Measurements from ENCODE around the gene SPATA19. TPM values are rescaled to one million over a fixed set of nuclear protein-coding genes. Genes with fewer than 3 reads are reported as not detected.

Gene SPATA19
- total RNA-seq, 3 donors from 2014 or later (not counting 1 experiment from before 2014, with no cell fraction given) = not detected

DNA sequence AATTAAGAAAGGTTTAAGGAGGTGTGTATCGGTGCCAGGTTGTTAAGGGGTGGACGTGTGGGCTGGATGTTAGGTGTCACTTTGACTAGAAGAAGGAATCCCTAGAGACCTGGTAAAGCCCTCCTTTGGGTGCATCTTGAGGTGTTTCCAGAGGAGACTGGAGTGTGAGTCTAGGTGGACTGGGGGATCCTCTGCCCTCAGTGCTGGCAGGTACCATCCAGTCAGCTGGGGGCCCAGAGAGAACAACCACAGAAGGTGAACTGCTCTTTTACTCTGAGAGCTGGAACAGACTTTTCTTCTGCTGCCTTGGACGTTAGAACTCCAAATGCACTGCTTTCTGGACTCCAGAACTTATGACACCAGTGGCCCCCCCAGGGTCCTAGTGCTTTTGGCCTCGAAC, 44.0 kb downstream of the SPATA19 start:
- Histone ChIP-seq H3K9me3 (ENCODE audit: control insufficient read depth, insufficient read depth, low read length) (peaks cover 3% of the 10 kb centered on the region), H3K27me3 (ENCODE audit: control insufficient read depth, insufficient read depth, low read length) (no peaks in the 10 kb centered on the region), H3K4me3 (ENCODE audit: low read length) (no peak overlapping the region), H3K36me3 (ENCODE audit: control insufficient read depth, insufficient read depth, low read length) (no peaks in the 10 kb centered on the region), H3K4me1 (ENCODE audit: control insufficient read depth, insufficient read depth, low read length) (no peaks in the 10 kb centered on the region), H3K27ac (ENCODE audit: low read length) (no peak overlapping the region)
- WGBS (ENCODE audit: insufficient coverage) = 78% methylated on average over 4 of the region's 4 CpGs
- Mint-ChIP-seq H3K9me3 (no peaks in the 10 kb centered on the region), H3K4me1 (no peaks in the 10 kb centered on the region), H3K4me3 (no peak overlapping the region), H3K27me3 (ENCODE audit: low read depth in 2 of 2) (no peaks in the 10 kb centered on the region), H3K27ac (no peak overlapping the region), H3K36me3 (no peaks in the 10 kb centered on the region)
- intact Hi-C loops (cut with micrococcal nuclease) = no loop called here
- TF ChIP-seq, protein P1, sequence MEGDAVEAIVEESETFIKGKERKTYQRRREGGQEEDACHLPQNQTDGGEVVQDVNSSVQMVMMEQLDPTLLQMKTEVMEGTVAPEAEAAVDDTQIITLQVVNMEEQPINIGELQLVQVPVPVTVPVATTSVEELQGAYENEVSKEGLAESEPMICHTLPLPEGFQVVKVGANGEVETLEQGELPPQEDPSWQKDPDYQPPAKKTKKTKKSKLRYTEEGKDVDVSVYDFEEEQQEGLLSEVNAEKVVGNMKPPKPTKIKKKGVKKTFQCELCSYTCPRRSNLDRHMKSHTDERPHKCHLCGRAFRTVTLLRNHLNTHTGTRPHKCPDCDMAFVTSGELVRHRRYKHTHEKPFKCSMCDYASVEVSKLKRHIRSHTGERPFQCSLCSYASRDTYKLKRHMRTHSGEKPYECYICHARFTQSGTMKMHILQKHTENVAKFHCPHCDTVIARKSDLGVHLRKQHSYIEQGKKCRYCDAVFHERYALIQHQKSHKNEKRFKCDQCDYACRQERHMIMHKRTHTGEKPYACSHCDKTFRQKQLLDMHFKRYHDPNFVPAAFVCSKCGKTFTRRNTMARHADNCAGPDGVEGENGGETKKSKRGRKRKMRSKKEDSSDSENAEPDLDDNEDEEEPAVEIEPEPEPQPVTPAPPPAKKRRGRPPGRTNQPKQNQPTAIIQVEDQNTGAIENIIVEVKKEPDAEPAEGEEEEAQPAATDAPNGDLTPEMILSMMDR (IDR thresholded peaks at IDR 0.05) = no peak
- DNase-seq (no peak), ATAC-seq (no peak)

DNA sequence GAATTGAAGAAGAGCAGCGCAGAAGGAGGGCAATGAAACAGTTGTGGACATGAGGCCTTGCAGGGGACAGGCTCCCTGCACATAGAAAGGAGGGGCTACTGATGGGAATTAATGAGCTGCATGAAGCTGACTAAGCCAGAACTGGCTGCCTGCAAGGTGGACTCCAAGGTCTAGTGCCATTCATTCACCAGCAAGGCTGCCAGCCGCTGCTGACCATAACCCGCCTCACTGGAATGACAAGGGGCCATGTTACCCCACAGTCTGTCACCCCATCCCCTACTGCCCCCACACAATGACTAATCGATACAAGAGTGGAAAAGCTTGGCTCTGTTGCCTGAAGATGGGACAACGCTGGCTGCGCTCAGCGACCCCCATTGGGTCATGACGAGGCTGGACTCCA, 44.6 kb downstream of the SPATA19 start:
- no peak for ATAC-seq
- H3K36me3 ChIP-seq (ENCODE audit: control insufficient read depth, insufficient read depth, low read length) = no peaks in the 10 kb centered on the region
- no peak overlapping the region for H3K27ac ChIP-seq (ENCODE audit: low read length)
- H3K27me3 ChIP-seq (ENCODE audit: control insufficient read depth, insufficient read depth, low read length) = no peaks in the 10 kb centered on the region
- Mint-ChIP-seq H3K36me3 (no peaks in the 10 kb centered on the region), H3K27ac (no peak overlapping the region), H3K4me1 (no peaks in the 10 kb centered on the region), H3K4me3 (no peak overlapping the region), H3K27me3 (ENCODE audit: low read depth in 2 of 2) (no peaks in the 10 kb centered on the region), H3K9me3 (no peaks in the 10 kb centered on the region)
- intact Hi-C loops (cut with micrococcal nuclease) = no loop called here
- H3K4me1 ChIP-seq (ENCODE audit: control insufficient read depth, insufficient read depth, low read length) = no peaks in the 10 kb centered on the region
- no peak for DNase-seq
- peaks cover 5% of the 10 kb centered on the region for H3K9me3 ChIP-seq (ENCODE audit: control insufficient read depth, insufficient read depth, low read length)
- WGBS (ENCODE audit: insufficient coverage) = 91% methylated on average over 8 of the region's 8 CpGs
- H3K4me3 ChIP-seq (ENCODE audit: low read length) = no peak overlapping the region
- TF ChIP-seq, protein P1 (IDR thresholded peaks at IDR 0.05) = no peak

- peaks cover 4 to 6% of the 10 kb centered on the region in 2 donors for H3K9me3 Mint-ChIP-seq
- intact Hi-C loops (cut with micrococcal nuclease) = no loop called here
Measured at GRCh38 chr11:133797554-133797953, 47.8 kb downstream of the SPATA19 start.

More at GRCh38 chr11:133797554-133797953, 47.8 kb downstream of the SPATA19 start:
- ATAC-seq (no peak), DNase-seq (no peak)
- no peaks in the 10 kb centered on the region for H3K4me1 ChIP-seq (ENCODE audit: control insufficient read depth, insufficient read depth, low read length)
- peaks cover 9% of the 10 kb centered on the region for H3K9me3 ChIP-seq (ENCODE audit: control insufficient read depth, insufficient read depth, low read length)
- TF ChIP-seq, protein P1 (IDR thresholded peaks at IDR 0.05) = no peak
- no peaks in the 10 kb centered on the region for H3K27me3 ChIP-seq (ENCODE audit: control insufficient read depth, insufficient read depth, low read length)
- no peak overlapping the region for H3K4me3 Mint-ChIP-seq
- no peak overlapping the region for H3K27ac ChIP-seq (ENCODE audit: low read length)
- H3K36me3 ChIP-seq (ENCODE audit: control insufficient read depth, insufficient read depth, low read length) = no peaks in the 10 kb centered on the region
- H3K27ac Mint-ChIP-seq = no peak overlapping the region
- H3K36me3 Mint-ChIP-seq = peaks cover 9% of the 10 kb centered on the region
- peaks cover 0 to 3% of the 10 kb centered on the region in 2 donors for H3K27me3 Mint-ChIP-seq (ENCODE audit: low read depth in 2 of 2)
- 66% methylated on average over 6 of the region's 6 CpGs for WGBS (ENCODE audit: insufficient coverage)
- no peak overlapping the region for H3K4me3 ChIP-seq (ENCODE audit: low read length)
- no peaks in the 10 kb centered on the region for H3K4me1 Mint-ChIP-seq

Measured in natural killer cell (primary cell).